GM18499 (cell line): ENCODE data around the gene HTRA1.

Experiments
- ATAC-seq: cut with Tn5 transposase; IDR thresholded peaks from one replicate; pipeline ENCODE4 v1.9.1; 2021; ENCODE audit warnings: moderate number of reproducible peaks; ENCODE audit not compliant: insufficient read depth, unreplicated experiment

HTRA1 gene

GRCh38 chr10:122510736-122511135 is 49.4 kb downstream of the HTRA1 start:
- ATAC-seq: no peak

- ATAC-seq: no peak
Measured at GRCh38 chr10:122513053-122513452, 51.7 kb downstream of the HTRA1 start.

GRCh38 chr10:122514045-122514840 is 52.9 kb downstream of the HTRA1 start:
- ATAC-seq: no peak

GRCh38 chr10:122515022-122515424 is 53.7 kb downstream of the HTRA1 start:
- ATAC-seq: no peak

- ATAC-seq: no peak
Measured at GRCh38 chr10:122515588-122516231, 54.4 kb downstream of the HTRA1 start.

GRCh38 chr10:122516734-122517133 is 55.4 kb downstream of the HTRA1 start:
- ATAC-seq: no peak

GRCh38 chr10:122519144-122519543 is 57.8 kb downstream of the HTRA1 start:
- ATAC-seq: no peak

GRCh38 chr10:122519873-122520272 is 58.5 kb downstream of the HTRA1 start:
- no peak for ATAC-seq

GRCh38 chr10:122521011-122521410 is 59.7 kb downstream of the HTRA1 start:
- ATAC-seq: no peak

GRCh38 chr10:122524811-122525210 is 63.5 kb downstream of the HTRA1 start:
- no peak for ATAC-seq

GRCh38 chr10:122525788-122526187 is 64.4 kb downstream of the HTRA1 start:
- no peak for ATAC-seq

GRCh38 chr10:122526892-122527291 is 65.5 kb downstream of the HTRA1 start:
- no peak for ATAC-seq

- ATAC-seq: no peak
Measured at GRCh38 chr10:122530177-122530576, 68.8 kb downstream of the HTRA1 start.

GRCh38 chr10:122531261-122531660 is 69.9 kb downstream of the HTRA1 start:
- ATAC-seq: no peak

GRCh38 chr10:122531939-122532338 is 70.6 kb downstream of the HTRA1 start:
- ATAC-seq: no peak

GRCh38 chr10:122532601-122533296 is 71.4 kb downstream of the HTRA1 start:
- ATAC-seq: no peak

GRCh38 chr10:122537545-122537944 is 76.2 kb downstream of the HTRA1 start:
- ATAC-seq: no peak

GRCh38 chr10:122541541-122542002 is 80.2 kb downstream of the HTRA1 start:
- no peak for ATAC-seq

GRCh38 chr10:122543676-122544445 is 82.5 kb downstream of the HTRA1 start:
- ATAC-seq: no peak

GRCh38 chr10:122544493-122544892 is 83.1 kb downstream of the HTRA1 start:
- ATAC-seq: no peak
